ENCODE results near the gene COLEC12.
"Not testable (repeated sequence)": the region's sequence is repeated elsewhere in the genome, so short reads cannot be mapped to it uniquely, and the experiment has no call there.

COLEC12 gene

GRCh38 chr18:413233-413632 is 87.3 kb downstream of the COLEC12 start:
- DNase-seq (ENCODE audit: low read depth), result no peak

DNA sequence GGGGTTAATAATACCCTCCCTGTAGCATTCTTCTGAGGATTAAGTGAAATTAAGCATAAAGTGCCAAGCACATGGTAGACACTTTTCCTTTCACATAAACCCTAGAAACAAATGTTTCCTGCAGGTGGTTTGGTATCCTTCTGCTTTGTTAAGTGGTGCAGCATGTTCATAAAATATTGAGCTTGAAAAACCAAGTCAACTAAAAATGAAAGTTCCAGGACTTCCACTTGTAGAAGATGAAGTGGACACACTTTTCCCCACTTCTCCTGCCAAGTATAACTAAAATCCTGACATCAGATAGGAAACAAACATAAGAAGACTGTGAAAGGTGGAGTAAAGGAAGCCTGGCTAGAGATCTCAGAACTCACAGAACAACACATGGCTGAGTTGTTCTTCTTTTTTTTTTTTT is 90.5 kb downstream of the COLEC12 start:
- DNase-seq (ENCODE audit: low read depth), result no peak

- DNase-seq (ENCODE audit: low read depth), result no peak
These were observed 92.1 kb downstream of the COLEC12 start for GRCh38 chr18:408367-408766.

DNA sequence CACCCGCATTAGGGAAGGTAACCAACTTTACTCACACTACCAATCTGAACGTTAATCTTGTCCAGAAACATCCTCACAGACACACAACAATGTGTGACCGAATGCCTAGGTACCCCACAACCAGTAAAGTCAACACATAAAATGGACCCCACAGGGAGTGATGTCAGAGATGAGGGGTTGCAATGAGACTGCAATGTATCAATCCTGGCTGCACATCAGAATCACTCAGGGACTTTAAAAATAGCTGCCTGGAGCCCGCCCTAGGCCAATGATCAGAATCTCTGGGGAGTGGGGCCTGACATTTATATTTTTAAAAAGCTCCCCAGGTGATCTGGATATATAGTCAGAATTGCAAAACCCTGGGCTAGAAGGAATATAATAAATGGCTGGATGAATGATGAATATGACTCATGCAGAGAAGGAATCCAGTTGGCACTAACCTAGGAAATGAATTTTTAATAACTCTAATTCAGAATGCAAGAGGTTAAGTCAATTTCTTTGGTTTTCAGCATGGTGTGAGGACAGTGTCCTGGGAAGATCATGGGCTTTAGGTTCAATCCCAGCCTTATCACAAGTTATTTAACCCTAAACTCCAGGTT is 92.8 kb downstream of the COLEC12 start:
- no peak for DNase-seq (ENCODE audit: low read depth)

DNA sequence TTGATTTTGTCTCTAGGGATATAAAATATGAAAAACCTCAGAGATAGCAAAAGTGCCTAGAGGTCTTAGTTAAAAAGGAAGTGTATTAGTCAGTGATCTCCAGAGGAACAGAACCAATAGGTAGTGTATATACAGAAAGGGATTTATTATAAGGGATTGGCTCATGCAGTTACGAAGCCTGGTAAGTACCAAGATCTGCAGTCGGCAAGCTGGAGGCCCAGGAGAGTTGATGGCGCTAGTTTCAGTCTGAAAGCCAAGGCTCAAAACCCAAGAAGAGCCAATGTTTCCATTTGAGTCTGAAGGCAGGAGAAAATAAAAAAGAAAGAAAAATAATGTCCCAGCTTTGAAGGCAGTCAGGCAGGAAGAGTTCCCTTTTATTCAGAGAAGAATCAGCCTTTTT is 93.3 kb downstream of the COLEC12 start:
- no peak for DNase-seq (ENCODE audit: low read depth)

GRCh38 chr18:406677-407076 is 93.8 kb downstream of the COLEC12 start:
- no peak for DNase-seq (ENCODE audit: low read depth)

DNA sequence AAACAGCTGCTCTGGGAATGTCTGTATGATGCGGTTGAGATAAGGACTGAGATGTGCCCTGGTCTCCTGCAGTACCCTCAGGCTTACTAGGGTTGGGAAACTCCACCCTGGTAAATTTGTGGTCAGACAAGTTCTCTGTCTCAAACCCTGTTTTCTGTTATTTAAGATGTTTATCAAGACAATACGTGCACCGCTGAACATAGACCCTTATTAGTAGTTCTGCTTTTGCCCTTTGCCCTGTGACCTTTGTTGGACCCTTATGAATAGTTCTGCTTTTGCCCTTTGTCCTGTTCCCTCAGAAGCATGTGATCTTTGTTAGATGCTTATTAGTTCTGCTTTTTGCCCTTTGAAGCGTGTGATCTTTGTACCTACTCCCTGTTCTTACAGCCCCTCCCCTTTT is 95.5 kb downstream of the COLEC12 start:
- DNase-seq (ENCODE audit: low read depth), result not testable (repeated sequence)

GRCh38 chr18:404061-404636 is 96.4 kb downstream of the COLEC12 start:
- no peak for DNase-seq (ENCODE audit: low read depth)

DNA sequence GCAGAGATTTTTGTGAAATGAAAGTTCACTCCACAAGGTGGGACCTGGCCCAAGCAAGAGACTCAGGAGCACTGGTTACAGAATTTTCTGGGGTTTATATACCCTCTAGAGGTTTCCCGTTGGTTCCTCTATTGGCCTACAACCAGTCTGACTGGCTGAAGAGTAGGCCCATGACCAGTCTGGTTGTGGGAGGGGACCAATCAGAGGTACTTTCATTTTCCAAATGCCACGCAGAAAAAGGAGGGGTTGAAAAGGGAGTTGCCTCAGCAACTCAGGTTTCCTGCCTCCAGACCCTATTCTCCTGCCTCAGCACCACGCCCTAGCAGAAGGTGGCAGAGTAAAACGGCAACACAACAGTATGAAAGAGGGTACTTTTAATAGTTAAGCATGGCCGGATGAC is 98.4 kb downstream of the COLEC12 start:
- DNase-seq (ENCODE audit: low read depth), result no peak

- no peak for DNase-seq (ENCODE audit: low read depth)
These were observed 100.0 kb downstream of the COLEC12 start for GRCh38 chr18:400456-400855.

DNA sequence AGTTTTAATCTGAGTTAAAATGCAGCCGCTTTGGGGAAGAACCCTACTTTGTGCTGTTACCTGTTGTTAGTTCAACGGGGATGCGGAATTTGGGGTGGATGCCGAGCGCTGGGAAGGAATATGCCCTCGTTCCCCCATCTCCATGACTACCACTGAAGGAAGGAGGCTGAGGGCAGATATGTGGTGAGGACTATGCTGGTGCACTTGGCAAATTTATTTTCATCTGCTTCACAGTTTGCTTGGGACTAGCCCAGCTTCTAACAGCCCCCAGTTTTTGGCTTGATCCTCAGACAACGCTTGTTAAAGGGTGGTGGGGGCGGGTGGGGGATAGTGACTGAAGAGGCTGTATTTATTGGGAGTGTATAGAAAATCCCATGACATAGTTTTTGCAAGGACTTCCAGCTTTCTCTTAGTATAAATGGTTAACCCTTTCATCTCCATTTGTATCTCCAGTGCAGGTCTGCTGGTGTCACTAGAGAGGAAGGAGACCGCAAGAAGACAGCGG is 100.8 kb downstream of the COLEC12 start:
- DNase-seq (ENCODE audit: low read depth), result no peak

GRCh38 chr18:398935-399630 is 101.4 kb downstream of the COLEC12 start:
- no peak for DNase-seq (ENCODE audit: low read depth)

GRCh38 chr18:396556-396955 is 103.9 kb downstream of the COLEC12 start:
- no peak for DNase-seq (ENCODE audit: low read depth)

GRCh38 chr18:396251-396555 is 104.3 kb downstream of the COLEC12 start:
- no peak for DNase-seq (ENCODE audit: low read depth)

- no peak for DNase-seq (ENCODE audit: low read depth)
These were observed 104.8 kb downstream of the COLEC12 start for GRCh38 chr18:395456-396250.

- DNase-seq (ENCODE audit: low read depth), result no peak
These were observed 105.5 kb downstream of the COLEC12 start for GRCh38 chr18:394987-395362.

DNA sequence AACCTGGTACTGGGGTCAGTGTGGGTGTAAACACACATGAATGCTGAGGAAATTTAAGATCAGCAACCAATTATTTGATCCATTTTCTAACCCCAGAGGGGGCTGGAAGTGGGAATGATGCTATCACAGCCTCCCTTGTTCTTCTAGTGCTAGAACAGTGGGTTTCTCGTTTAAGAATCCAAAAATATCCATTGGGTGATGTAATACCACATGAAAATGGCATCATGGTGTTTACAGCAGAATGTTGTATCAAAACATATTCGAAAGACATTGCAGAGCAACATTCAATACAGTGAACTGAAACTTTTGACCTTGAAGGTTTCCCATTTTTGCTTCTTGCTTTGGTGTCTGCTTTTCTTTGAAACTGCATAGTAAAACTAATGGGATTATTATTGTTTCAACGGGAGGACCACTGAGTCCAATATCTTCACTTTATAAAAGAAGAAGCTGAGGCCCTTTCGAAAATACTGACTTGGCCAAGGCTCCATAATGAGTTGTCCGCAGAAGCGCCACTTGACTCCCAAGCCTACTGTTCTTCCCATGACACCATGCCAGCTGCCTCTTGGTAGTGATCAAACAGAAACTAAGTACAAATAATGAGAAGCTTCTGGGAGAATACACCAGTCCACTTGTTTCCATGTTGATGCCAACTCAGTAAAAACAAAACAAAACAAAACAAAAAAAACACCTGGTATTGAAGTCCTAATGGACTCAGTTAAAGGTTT is 106.1 kb downstream of the COLEC12 start:
- DNase-seq (ENCODE audit: low read depth), result no peak

DNA sequence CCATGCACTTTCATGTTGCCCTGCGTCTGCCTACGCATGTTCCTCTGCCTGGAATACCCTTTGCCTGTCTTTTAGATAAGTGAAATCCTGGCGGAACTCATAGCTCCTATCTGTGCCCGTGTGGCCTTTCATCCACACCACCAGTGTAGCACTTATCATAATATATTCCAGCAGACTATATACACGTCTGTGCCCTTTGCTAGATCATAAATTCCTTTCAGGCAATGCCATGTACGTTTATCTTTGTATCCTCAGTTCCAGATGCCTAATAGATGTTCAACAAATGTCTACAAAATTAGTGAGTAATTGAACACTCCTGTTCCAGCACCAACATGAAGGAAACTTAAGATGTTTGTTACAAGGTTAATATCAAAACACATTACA is 106.9 kb downstream of the COLEC12 start:
- DNase-seq (ENCODE audit: low read depth), result no peak

GRCh38 chr18:392928-393573 is 107.5 kb downstream of the COLEC12 start:
- DNase-seq (ENCODE audit: low read depth), result no peak

DNA sequence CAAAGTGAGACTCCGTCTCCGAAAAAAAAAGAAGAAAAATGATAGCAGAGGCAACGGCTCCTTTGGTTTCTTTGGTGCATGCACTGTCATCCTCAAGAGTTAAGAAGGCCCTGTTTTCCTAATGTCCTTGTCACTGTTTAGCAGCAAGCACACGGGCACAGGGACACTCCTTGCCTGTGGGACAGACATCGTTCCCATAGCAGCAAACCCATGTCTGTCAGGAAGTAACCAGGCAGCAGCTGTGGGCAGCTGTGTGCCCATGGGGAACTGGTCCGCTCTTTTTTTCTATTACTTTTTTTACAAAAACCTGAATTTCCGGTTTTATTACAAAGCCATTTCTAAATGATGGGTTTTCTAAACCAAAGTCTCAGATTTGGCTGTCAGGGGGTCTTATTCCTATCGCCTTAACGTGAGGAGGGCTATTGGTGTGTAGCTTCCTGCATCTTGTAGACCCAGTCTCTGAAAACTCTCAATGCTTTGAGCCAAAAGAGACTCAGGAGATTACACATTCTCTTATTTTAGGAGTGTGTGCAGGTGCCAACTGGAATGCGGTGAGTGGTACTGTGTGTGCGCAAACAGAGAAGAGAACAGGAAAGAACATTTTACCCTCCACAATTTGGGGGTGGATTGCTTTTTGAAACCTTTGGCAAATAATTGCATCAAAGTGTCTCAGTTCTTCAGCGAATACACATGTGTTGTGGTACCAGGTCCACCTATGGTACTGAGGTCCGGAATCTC is 109.6 kb downstream of the COLEC12 start:
- DNase-seq (ENCODE audit: low read depth), result no peak

Data from stimulated activated CD8-positive, alpha-beta memory T cell treated with anti-CD3 and anti-CD28 coated beads, Interleukin-7, amount 100 ng/mL, for 24 hours (primary cell).